ENCODE data around the gene SPDEF.

The SPDEF gene

GRCh38 chr6:34549026-34549803 lies 6.9 kb downstream of the SPDEF start:
- TF ChIP-seq POLR2AphosphoS5 (IDR thresholded peaks at IDR 0.05; ENCODE audit: low read depth, low read length), result no peak
- no peak for TF ChIP-seq POLR2A (IDR thresholded peaks at IDR 0.05; ENCODE audit: low read depth, low read length)
- no peak for TF ChIP-seq TAF1 (IDR thresholded peaks at IDR 0.05; ENCODE audit: low read depth, low read length)
- TF ChIP-seq PAX5 (IDR thresholded peaks at IDR 0.05; ENCODE audit: insufficient read depth, low read length, severe bottlenecking), result no peak
- DNase-seq (ENCODE audit: insufficient read length, low spot score) (no peak), FAIRE-seq (no peak)

GRCh38 chr6:34547701-34548644 lies 8.2 kb downstream of the SPDEF start:
- TF ChIP-seq SPI1 (IDR thresholded peaks at IDR 0.05; ENCODE audit: low read depth, low read length) (no peak), TAF1 (IDR thresholded peaks at IDR 0.05; ENCODE audit: low read depth, low read length) (no peak), PAX5 (IDR thresholded peaks at IDR 0.05; ENCODE audit: insufficient read depth, low read length, severe bottlenecking) (no peak), POLR2A (IDR thresholded peaks at IDR 0.05; ENCODE audit: low read depth, low read length) (no peak), POU2F2 (IDR thresholded peaks at IDR 0.05; ENCODE audit: low read depth, low read length) (no peak)
- no peak for FAIRE-seq
- no peak for DNase-seq (ENCODE audit: insufficient read length, low spot score)

- TF ChIP-seq SPI1 (IDR thresholded peaks at IDR 0.05; ENCODE audit: low read depth, low read length), result no peak
- no peak for TF ChIP-seq PAX5 (IDR thresholded peaks at IDR 0.05; ENCODE audit: insufficient read depth, low read length, severe bottlenecking)
- no peak for TF ChIP-seq POU2F2 (IDR thresholded peaks at IDR 0.05; ENCODE audit: low read depth, low read length)
- no peak for TF ChIP-seq POLR2A (IDR thresholded peaks at IDR 0.05; ENCODE audit: low read depth, low read length)
- TF ChIP-seq POLR2AphosphoS5 (IDR thresholded peaks at IDR 0.05; ENCODE audit: low read depth, low read length), result no peak
- no peak for TF ChIP-seq TAF1 (IDR thresholded peaks at IDR 0.05; ENCODE audit: low read depth, low read length)
- DNase-seq (ENCODE audit: insufficient read length, low spot score) (no peak), FAIRE-seq (no peak)
Measured at GRCh38 chr6:34546551-34547321, 9.4 kb downstream of the SPDEF start.

GRCh38 chr6:34544776-34545471 lies 11.2 kb downstream of the SPDEF start:
- FAIRE-seq (no peak), DNase-seq (ENCODE audit: insufficient read length, low spot score) (no peak)
- TF ChIP-seq POLR2A (IDR thresholded peaks at IDR 0.05; ENCODE audit: low read depth, low read length) (no peak), PAX5 (IDR thresholded peaks at IDR 0.05; ENCODE audit: insufficient read depth, low read length, severe bottlenecking) (no peak), SPI1 (IDR thresholded peaks at IDR 0.05; ENCODE audit: low read depth, low read length) (no peak), POLR2AphosphoS5 (IDR thresholded peaks at IDR 0.05; ENCODE audit: low read depth, low read length) (no peak), POU2F2 (IDR thresholded peaks at IDR 0.05; ENCODE audit: low read depth, low read length) (no peak), TAF1 (IDR thresholded peaks at IDR 0.05; ENCODE audit: low read depth, low read length) (no peak)

GRCh38 chr6:34544052-34544604 lies 12.0 kb downstream of the SPDEF start:
- no peak for FAIRE-seq
- DNase-seq (ENCODE audit: insufficient read length, low spot score), result no peak
- no peak for TF ChIP-seq SPI1 (IDR thresholded peaks at IDR 0.05; ENCODE audit: low read depth, low read length)
- no peak for TF ChIP-seq TAF1 (IDR thresholded peaks at IDR 0.05; ENCODE audit: low read depth, low read length)
- no peak for TF ChIP-seq POLR2A (IDR thresholded peaks at IDR 0.05; ENCODE audit: low read depth, low read length)
- TF ChIP-seq POLR2AphosphoS5 (IDR thresholded peaks at IDR 0.05; ENCODE audit: low read depth, low read length), result no peak

- FAIRE-seq (no peak), DNase-seq (ENCODE audit: insufficient read length, low spot score) (no peak)
- no peak for TF ChIP-seq POLR2AphosphoS5 (IDR thresholded peaks at IDR 0.05; ENCODE audit: low read depth, low read length)
- TF ChIP-seq POU2F2 (IDR thresholded peaks at IDR 0.05; ENCODE audit: low read depth, low read length), result no peak
- no peak for TF ChIP-seq POLR2A (IDR thresholded peaks at IDR 0.05; ENCODE audit: low read depth, low read length)
- TF ChIP-seq TAF1 (IDR thresholded peaks at IDR 0.05; ENCODE audit: low read depth, low read length), result no peak
- no peak for TF ChIP-seq SPI1 (IDR thresholded peaks at IDR 0.05; ENCODE audit: low read depth, low read length)
- no peak for TF ChIP-seq PAX5 (IDR thresholded peaks at IDR 0.05; ENCODE audit: insufficient read depth, low read length, severe bottlenecking)
Measured at GRCh38 chr6:34543421-34543820, 12.7 kb downstream of the SPDEF start.

GRCh38 chr6:34540841-34541240 lies 15.3 kb downstream of the SPDEF start:
- DNase-seq (ENCODE audit: insufficient read length, low spot score) (no peak), FAIRE-seq (no peak)
- no peak for TF ChIP-seq POLR2AphosphoS5 (IDR thresholded peaks at IDR 0.05; ENCODE audit: low read depth, low read length)
- TF ChIP-seq TAF1 (IDR thresholded peaks at IDR 0.05; ENCODE audit: low read depth, low read length), result no peak
- no peak for TF ChIP-seq POLR2A (IDR thresholded peaks at IDR 0.05; ENCODE audit: low read depth, low read length)
- no peak for TF ChIP-seq SPI1 (IDR thresholded peaks at IDR 0.05; ENCODE audit: low read depth, low read length)
- TF ChIP-seq POU2F2 (IDR thresholded peaks at IDR 0.05; ENCODE audit: low read depth, low read length), result no peak
- TF ChIP-seq PAX5 (IDR thresholded peaks at IDR 0.05; ENCODE audit: insufficient read depth, low read length, severe bottlenecking), result no peak

GRCh38 chr6:34540222-34540621 lies 15.9 kb downstream of the SPDEF start:
- no peak for FAIRE-seq
- no peak for DNase-seq (ENCODE audit: insufficient read length, low spot score)
- TF ChIP-seq SPI1 (IDR thresholded peaks at IDR 0.05; ENCODE audit: low read depth, low read length), result no peak
- TF ChIP-seq POLR2AphosphoS5 (IDR thresholded peaks at IDR 0.05; ENCODE audit: low read depth, low read length), result no peak
- no peak for TF ChIP-seq POLR2A (IDR thresholded peaks at IDR 0.05; ENCODE audit: low read depth, low read length)
- TF ChIP-seq TAF1 (IDR thresholded peaks at IDR 0.05; ENCODE audit: low read depth, low read length), result no peak
- no peak for TF ChIP-seq POU2F2 (IDR thresholded peaks at IDR 0.05; ENCODE audit: low read depth, low read length)
- no peak for TF ChIP-seq PAX5 (IDR thresholded peaks at IDR 0.05; ENCODE audit: insufficient read depth, low read length, severe bottlenecking)

All from GM12891 (cell line).